GM12891 (cell line): Measurements from ENCODE around the gene MRPL38.
"Not testable (repeated sequence)": the region's sequence is repeated elsewhere in the genome, so short reads cannot be mapped to it uniquely, and the experiment has no call there.

Source experiments
- POLR2A ChIP-seq: IDR thresholded peaks from 2 replicates; pipeline ENCODE4 v1.6.1; 2011; ENCODE audit warnings: low read depth, low read length, control low read depth
- POLR2AphosphoS5 ChIP-seq: IDR thresholded peaks from 2 replicates; pipeline ENCODE4 v1.6.1; 2011; ENCODE audit warnings: low read depth, low read length, control low read depth
- TAF1 ChIP-seq: IDR thresholded peaks from 2 replicates; pipeline ENCODE4 v1.6.1; 2011; ENCODE audit warnings: low read depth, low read length, control low read depth

DNA sequence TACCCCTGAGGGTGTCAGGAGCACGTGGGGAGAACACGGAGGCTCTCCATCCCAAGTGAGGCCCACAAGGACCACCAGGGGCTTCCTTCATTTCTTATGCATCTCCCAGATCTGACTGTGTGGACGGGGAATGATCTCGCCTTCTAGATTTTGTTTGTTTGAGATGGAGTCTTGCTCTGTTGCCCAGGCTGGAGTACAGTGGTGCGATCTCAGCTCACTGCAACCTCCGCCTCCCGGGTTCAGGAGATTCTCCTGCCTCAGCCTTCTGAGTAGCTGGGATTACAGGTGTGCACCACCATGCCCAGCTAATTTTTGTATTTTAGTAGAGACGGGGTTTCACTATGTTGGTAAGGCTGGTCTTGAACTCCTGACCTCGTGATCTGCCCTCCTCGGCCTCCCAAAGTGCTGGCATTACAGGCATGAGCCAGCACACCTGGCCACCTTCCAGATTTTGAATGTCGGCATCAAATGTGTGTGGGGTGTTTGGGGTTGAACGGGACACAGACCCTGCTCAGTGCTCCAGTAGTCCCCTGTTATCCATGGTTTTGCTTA is 35.9 kb downstream of the MRPL38 start:
- TF ChIP-seq POLR2A, POLR2AphosphoS5, TAF1: not testable (repeated sequence)
